HL-60 (cell line): ENCODE results near the gene ST7.

Experiments used
- DNase-seq, 2 experiments: peaks; one replicate each; pipeline ENCODE4 v3.0.0-alpha.2; 2010 to 2020; ENCODE audit warnings: low read depth in 1 of 2, low spot score in 1 of 2
- H3K27ac ChIP-seq: fragments of 250-450 bp; sonication (Bioruptor Pico); replicated peaks from 2 replicates; pipeline ENCODE4 v1.5.1; 2020; ENCODE audit warnings: mild to moderate bottlenecking, moderate library complexity
- H3K27me3 ChIP-seq: fragments of 250-450 bp; sonication (Bioruptor Pico); 2 replicates; pipeline ENCODE4 v1.5.1; 2021; ENCODE audit warnings: mild to moderate bottlenecking, moderate library complexity; ENCODE audit not compliant: insufficient read depth, poor library complexity, severe bottlenecking
- H3K4me3 ChIP-seq: replicated peaks from 2 replicates; pipeline ENCODE4 v1.5.1; 2011; ENCODE audit warnings: mild to moderate bottlenecking, control low read depth, low read length; ENCODE audit not compliant: insufficient read depth
- GABPA ChIP-seq: IDR thresholded peaks from 2 replicates; pipeline ENCODE4 v1.6.1; 2012; ENCODE audit warnings: low read depth
- POLR2AphosphoS5 ChIP-seq: IDR thresholded peaks from 2 replicates; pipeline ENCODE4 v1.6.1; 2012; ENCODE audit warnings: low read depth
- SPI1 ChIP-seq: IDR thresholded peaks from 2 replicates; pipeline ENCODE4 v1.6.1; 2012; ENCODE audit warnings: low read depth, mild to moderate bottlenecking, borderline replicate concordance
- TF ChIP-seq, protein P1 (sequence below): IDR thresholded peaks from one replicate; pipeline ENCODE4 v1.5.1; 2011; ENCODE audit warnings: low read length, control low read depth, inconsistent platforms; ENCODE audit not compliant: insufficient read depth
- TF ChIP-seq, protein P2 (sequence below): IDR thresholded peaks from 2 replicates; pipeline ENCODE4 v1.6.1; 2012; ENCODE audit warnings: low read depth; ENCODE audit not compliant: insufficient replicate concordance

Gene ST7

DNA sequence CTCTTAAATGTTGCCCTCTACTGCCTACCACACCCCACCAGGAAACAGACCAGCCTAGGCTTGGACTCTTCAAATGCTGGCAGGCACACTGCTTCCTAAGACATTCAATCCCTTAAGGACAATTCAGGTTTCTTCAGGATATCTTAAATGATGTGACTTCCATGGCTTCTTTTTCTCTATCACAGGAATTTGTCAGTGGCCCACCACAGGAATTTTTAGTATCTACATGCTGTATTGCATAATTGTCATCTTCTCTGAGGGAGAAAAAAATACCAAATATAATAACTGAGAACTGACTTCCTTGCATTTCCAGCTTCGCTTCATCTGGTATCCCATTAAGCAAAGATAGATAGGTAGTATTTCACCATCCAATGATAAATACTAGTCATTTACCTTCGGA lies 240.3 kb downstream of the ST7 start:
- no peak overlapping the region for H3K4me3 ChIP-seq
- DNase-seq, result no peak
- no peak overlapping the region for H3K27ac ChIP-seq
- no peak for TF ChIP-seq POLR2AphosphoS5
- TF ChIP-seq, protein P1, sequence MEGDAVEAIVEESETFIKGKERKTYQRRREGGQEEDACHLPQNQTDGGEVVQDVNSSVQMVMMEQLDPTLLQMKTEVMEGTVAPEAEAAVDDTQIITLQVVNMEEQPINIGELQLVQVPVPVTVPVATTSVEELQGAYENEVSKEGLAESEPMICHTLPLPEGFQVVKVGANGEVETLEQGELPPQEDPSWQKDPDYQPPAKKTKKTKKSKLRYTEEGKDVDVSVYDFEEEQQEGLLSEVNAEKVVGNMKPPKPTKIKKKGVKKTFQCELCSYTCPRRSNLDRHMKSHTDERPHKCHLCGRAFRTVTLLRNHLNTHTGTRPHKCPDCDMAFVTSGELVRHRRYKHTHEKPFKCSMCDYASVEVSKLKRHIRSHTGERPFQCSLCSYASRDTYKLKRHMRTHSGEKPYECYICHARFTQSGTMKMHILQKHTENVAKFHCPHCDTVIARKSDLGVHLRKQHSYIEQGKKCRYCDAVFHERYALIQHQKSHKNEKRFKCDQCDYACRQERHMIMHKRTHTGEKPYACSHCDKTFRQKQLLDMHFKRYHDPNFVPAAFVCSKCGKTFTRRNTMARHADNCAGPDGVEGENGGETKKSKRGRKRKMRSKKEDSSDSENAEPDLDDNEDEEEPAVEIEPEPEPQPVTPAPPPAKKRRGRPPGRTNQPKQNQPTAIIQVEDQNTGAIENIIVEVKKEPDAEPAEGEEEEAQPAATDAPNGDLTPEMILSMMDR, result no peak
- TF ChIP-seq, protein P2, sequence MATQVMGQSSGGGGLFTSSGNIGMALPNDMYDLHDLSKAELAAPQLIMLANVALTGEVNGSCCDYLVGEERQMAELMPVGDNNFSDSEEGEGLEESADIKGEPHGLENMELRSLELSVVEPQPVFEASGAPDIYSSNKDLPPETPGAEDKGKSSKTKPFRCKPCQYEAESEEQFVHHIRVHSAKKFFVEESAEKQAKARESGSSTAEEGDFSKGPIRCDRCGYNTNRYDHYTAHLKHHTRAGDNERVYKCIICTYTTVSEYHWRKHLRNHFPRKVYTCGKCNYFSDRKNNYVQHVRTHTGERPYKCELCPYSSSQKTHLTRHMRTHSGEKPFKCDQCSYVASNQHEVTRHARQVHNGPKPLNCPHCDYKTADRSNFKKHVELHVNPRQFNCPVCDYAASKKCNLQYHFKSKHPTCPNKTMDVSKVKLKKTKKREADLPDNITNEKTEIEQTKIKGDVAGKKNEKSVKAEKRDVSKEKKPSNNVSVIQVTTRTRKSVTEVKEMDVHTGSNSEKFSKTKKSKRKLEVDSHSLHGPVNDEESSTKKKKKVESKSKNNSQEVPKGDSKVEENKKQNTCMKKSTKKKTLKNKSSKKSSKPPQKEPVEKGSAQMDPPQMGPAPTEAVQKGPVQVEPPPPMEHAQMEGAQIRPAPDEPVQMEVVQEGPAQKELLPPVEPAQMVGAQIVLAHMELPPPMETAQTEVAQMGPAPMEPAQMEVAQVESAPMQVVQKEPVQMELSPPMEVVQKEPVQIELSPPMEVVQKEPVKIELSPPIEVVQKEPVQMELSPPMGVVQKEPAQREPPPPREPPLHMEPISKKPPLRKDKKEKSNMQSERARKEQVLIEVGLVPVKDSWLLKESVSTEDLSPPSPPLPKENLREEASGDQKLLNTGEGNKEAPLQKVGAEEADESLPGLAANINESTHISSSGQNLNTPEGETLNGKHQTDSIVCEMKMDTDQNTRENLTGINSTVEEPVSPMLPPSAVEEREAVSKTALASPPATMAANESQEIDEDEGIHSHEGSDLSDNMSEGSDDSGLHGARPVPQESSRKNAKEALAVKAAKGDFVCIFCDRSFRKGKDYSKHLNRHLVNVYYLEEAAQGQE, result no peak
- no peak for TF ChIP-seq SPI1
- no peak for TF ChIP-seq GABPA
- no peaks in the 10 kb centered on the region for H3K27me3 ChIP-seq

DNA sequence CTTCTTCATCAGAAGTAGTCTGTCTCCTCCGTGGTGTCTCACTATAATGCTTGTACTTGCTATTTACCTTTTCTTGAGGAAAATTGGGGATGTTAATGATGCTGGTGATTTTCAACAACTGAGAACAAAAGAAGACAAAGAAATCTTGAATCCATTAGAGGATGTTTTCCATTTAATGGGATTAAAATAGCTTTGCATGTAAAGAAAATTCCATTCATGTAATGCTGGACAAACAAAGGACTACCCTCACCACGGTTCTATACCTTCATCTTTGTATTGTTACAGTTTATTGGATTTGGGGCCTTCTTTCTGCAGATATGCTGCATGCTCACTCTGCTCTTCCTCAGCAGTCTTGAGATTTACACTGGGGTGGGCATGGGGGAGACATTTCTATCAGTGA lies 241.1 kb downstream of the ST7 start:
- no peak for DNase-seq
- H3K27me3 ChIP-seq, result no peaks in the 10 kb centered on the region
- H3K27ac ChIP-seq, result no peak overlapping the region
- H3K4me3 ChIP-seq, result no peak overlapping the region
- TF ChIP-seq, protein P2, result no peak
- TF ChIP-seq GABPA, result no peak
- TF ChIP-seq SPI1, result no peak
- TF ChIP-seq POLR2AphosphoS5, result no peak
- TF ChIP-seq, protein P1, result no peak

DNA sequence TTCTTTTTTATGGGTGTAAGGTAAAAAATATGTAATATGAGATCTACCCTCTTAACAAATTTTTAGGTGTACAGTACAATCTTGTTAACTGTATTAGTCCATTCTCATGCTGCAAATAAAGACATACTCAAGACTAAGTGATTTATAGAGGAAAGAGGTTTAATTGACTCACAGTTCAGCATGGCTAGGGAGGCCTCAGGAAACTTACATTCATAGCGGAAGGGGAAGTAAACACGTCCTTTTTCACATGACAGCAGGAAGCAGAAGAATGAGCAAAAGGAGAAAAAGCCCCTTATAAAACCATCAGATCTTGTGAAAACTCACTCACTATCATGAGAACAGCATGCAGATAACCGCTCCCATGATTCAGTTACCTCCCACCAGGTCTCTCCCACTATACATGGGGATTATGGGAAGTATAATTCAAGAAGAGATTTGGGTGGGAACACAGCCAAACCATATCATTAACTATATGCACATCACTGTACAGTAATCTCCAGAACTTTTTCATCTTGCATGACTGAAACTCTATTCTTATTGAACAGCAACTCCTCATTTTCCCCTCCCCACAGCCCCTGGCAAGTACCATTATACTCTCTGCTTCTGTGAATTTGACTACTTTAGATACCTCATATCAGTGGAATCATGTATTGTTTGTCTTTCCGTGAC lies 242.2 kb downstream of the ST7 start:
- TF ChIP-seq SPI1 (no peak), POLR2AphosphoS5 (no peak), GABPA (no peak)
- TF ChIP-seq, protein P2, result no peak
- TF ChIP-seq, protein P1, result no peak
- no peak for DNase-seq
- no peak overlapping the region for H3K4me3 ChIP-seq
- no peak overlapping the region for H3K27ac ChIP-seq
- no peaks in the 10 kb centered on the region for H3K27me3 ChIP-seq
